Measurements from ENCODE around the gene ASB3.
"Not testable (repeated sequence)": the region's sequence is repeated elsewhere in the genome, so short reads cannot be mapped to it uniquely, and the experiment has no call there.

Gene ASB3

DNA sequence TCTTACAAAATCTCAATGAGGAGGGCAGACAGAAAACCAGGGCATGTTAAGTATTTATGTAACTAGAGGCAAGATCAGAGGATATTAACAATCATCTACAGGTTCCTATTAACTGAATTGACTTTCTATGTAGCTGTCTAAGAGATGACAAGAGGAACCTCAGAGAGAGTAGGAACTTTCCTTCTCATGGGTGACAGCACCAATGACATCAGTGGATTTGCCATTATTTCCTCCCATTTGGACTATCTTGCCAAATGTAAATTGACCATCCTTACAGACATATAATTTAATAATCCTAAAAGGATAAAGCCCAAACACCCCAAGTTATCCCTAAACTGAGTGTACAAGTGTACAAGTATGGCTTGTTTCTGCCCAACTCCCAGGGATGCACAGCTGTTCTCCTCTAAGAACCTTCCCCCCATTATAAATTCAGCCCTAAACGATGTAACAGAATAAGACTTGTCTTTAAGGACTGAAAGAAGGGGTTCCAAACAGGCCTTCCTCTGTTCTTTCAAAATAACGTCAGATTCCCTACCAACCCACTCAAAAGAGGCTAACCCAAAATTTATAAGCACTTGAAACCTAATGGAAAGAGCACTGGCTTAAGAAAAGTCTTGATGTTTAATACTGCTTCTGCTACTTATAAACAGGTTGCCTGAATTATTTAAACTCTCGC is 92.5 kb downstream of the ASB3 start:
- Mint-ChIP-seq H3K36me3 (ENCODE audit: low read depth) (peaks cover 18% of the 10 kb centered on the region), H3K27ac (no peak overlapping the region), H3K4me1 (ENCODE audit: low read depth) (peaks cover 4% of the 10 kb centered on the region), H3K4me3 (no peak overlapping the region), H3K9me3 (no peaks in the 10 kb centered on the region), H3K27me3 (ENCODE audit: low read depth) (no peaks in the 10 kb centered on the region)
- DNase-seq (ENCODE audit: low spot score): no peak

DNA sequence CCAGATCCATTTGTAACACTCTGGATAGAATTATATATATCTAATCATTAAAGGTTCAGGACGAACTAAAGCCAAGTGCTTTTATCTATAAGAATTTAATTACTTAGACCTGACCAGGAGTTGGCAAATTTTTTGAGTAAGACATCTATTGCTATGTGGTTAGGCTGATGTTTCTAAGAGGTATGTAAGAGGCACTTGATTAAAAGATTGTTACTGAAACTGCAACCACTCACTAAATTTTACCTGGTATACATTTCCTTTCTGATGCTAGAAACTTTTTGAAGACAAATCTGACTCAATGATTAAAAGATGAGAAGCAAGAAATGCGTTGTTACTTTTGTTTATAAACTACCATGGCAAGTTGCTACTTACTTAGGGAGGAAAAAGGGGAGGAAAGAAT is 95.9 kb downstream of the ASB3 start:
- no peaks in the 10 kb centered on the region for H3K9me3 Mint-ChIP-seq
- no peaks in the 10 kb centered on the region for H3K27me3 Mint-ChIP-seq (ENCODE audit: low read depth)
- H3K36me3 Mint-ChIP-seq (ENCODE audit: low read depth): peaks cover 11% of the 10 kb centered on the region
- DNase-seq (ENCODE audit: low spot score): no peak
- H3K27ac Mint-ChIP-seq: peak overlapping the region; percentile 8
- no peak overlapping the region for H3K4me3 Mint-ChIP-seq
- peaks cover 4% of the 10 kb centered on the region for H3K4me1 Mint-ChIP-seq (ENCODE audit: low read depth)

DNA sequence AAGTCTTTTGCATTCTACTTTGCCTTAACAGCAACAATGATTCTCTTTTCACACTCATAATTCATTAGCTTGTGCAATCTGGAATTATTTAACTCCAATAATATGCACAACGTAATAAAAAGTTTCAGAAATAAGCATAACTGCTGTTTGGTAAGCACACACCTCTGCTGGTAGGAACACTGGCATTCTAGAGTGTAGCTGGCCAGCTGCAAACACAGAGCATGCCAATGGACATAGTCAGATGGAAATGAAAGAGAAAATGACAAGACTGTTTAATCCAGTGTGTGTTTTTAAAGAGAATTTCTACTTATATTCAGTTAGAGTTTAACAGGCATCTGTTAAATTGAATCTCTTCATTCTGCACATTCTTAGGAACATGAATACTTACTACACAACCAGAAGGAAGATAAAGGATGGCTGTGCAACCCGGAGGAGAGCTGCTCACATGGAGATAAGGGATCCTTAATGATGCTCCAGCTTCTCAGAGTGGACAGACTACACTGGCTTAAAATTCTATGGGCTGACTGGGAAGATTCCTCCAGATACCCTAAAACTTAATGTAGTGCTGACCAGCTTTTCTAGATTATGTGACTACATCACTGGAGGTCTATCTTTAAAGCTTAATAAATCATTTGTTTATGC is 113.8 kb downstream of the ASB3 start:
- peaks cover under 1% of the 10 kb centered on the region for H3K9me3 Mint-ChIP-seq
- DNase-seq (ENCODE audit: low spot score): no peak
- H3K4me1 Mint-ChIP-seq (ENCODE audit: low read depth): peaks cover 2% of the 10 kb centered on the region
- H3K27ac Mint-ChIP-seq: no peak overlapping the region
- peaks cover 7% of the 10 kb centered on the region for H3K36me3 Mint-ChIP-seq (ENCODE audit: low read depth)
- no peak overlapping the region for H3K4me3 Mint-ChIP-seq
- H3K27me3 Mint-ChIP-seq (ENCODE audit: low read depth): no peaks in the 10 kb centered on the region

DNA sequence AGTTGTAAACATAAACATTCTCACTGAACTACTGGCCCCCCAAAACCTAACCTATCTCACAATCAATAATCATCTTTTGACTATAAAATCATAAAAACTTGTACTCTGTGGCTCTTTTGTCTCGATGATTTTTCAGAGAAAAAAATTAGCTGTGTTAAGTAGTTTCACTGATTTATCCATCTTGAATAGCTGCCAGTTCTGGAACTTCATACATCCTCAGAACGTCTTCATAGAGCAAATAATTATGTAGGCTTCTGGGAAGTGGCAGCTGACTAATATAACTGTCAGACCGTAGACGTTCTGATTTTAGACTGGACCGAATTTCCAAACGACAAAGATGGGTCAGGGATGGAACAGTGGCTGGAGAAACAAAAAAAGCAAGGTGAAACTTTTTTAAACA is 116.4 kb downstream of the ASB3 start:
- H3K4me1 Mint-ChIP-seq (ENCODE audit: low read depth): peaks cover 2% of the 10 kb centered on the region
- no peak for DNase-seq (ENCODE audit: low spot score)
- H3K27ac Mint-ChIP-seq: no peak overlapping the region

DNA sequence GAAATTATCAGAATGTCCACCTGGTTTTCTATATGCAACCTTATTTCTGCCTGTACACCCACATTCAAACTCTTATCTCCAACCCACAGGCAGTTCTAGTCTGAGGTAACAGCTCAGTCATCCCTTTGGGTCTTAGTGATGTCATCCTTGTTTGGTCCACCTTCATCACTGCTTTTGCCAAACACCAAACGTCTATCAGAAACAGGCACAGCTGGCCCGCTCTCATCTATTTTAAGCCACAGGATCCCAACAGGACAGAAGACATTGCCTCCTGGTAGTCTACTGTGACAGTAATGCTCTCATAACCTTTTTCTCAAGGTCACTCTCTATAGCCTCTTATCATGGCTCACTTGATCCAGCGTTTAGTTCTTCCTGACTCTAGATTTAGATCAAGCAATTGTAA is 118.1 kb downstream of the ASB3 start:
- Mint-ChIP-seq H3K4me1 (ENCODE audit: low read depth) (peaks cover 2% of the 10 kb centered on the region), H3K4me3 (no peak overlapping the region), H3K36me3 (ENCODE audit: low read depth) (peaks cover 9% of the 10 kb centered on the region), H3K27me3 (ENCODE audit: low read depth) (no peaks in the 10 kb centered on the region), H3K9me3 (peaks cover 12% of the 10 kb centered on the region), H3K27ac (no peak overlapping the region)
- no peak for DNase-seq (ENCODE audit: low spot score)

More for the DNA sequence above, 116.4 kb downstream of the ASB3 start:
- H3K4me3 Mint-ChIP-seq: no peak overlapping the region
- peaks cover 9% of the 10 kb centered on the region for H3K36me3 Mint-ChIP-seq (ENCODE audit: low read depth)
- peaks cover 12% of the 10 kb centered on the region for H3K9me3 Mint-ChIP-seq
- H3K27me3 Mint-ChIP-seq (ENCODE audit: low read depth): no peaks in the 10 kb centered on the region

DNA sequence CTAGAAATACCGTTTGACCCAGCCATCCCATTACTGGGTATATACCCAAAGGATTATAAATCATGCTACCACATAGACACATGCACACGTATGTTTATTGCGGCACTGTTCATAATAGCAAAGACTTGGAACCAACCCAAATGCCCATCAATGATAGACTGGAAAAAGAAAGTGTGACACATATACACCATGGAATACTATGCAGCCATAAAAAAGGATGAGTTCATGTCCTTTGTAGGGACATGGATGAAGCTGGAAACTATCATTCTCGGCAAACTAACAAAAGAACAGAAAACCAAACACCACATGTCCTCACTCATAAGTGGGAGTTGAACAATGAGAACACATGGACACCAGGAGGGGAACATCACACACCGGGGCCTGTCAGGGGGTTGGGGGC is 119.6 kb downstream of the ASB3 start:
- H3K36me3 Mint-ChIP-seq (ENCODE audit: low read depth); H3K27me3 Mint-ChIP-seq (ENCODE audit: low read depth); H3K4me1 Mint-ChIP-seq (ENCODE audit: low read depth); H3K27ac Mint-ChIP-seq; DNase-seq (ENCODE audit: low spot score); H3K4me3 Mint-ChIP-seq: not testable (repeated sequence)
- H3K9me3 Mint-ChIP-seq: peaks cover 12% of the 10 kb centered on the region

DNA sequence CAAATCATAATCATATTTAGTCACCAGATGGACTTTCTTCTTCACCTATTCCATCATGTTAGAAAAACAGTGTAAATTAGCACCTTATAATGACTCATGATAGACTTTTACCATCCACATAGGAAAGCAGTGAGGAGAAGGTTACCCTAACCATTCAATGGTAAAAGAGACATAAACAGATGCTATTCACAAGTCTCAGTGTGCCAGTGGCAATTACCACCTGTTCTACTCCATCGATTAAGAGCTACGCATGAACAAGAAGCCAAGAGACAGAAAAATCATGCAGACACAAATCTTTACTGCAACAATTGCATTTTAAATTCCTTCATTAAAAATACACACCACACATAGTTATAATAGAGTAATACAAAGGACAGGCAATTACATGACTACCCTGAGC is 125.9 kb downstream of the ASB3 start:
- no peak for DNase-seq (ENCODE audit: low spot score)
- Mint-ChIP-seq H3K4me3 (no peak overlapping the region), H3K9me3 (no peaks in the 10 kb centered on the region), H3K4me1 (ENCODE audit: low read depth) (no peaks in the 10 kb centered on the region), H3K27ac (no peak overlapping the region), H3K36me3 (ENCODE audit: low read depth) (no peaks in the 10 kb centered on the region), H3K27me3 (ENCODE audit: low read depth) (no peaks in the 10 kb centered on the region)

DNA sequence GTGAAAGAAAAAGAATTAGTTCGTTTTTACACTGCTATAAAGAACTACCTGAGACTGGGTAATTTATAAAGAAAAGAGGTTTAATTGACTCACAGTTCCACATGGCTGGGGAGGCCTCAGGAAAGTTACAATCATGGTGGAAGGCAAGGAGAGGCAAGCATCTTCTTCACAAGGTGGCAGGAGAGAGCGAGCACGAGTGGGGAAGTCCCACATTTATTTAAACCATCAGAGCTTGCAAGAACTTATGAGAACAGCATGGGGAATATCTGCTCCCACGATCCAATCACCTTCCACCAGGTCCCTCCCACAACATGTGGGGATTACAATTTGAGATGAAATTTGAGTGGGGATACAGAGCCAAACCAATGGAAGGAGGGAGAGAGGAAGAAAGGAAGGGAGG is 128.3 kb downstream of the ASB3 start:
- H3K9me3 Mint-ChIP-seq; H3K4me1 Mint-ChIP-seq (ENCODE audit: low read depth); H3K27ac Mint-ChIP-seq; H3K4me3 Mint-ChIP-seq; DNase-seq (ENCODE audit: low spot score); H3K27me3 Mint-ChIP-seq (ENCODE audit: low read depth); H3K36me3 Mint-ChIP-seq (ENCODE audit: low read depth): not testable (repeated sequence)

DNA sequence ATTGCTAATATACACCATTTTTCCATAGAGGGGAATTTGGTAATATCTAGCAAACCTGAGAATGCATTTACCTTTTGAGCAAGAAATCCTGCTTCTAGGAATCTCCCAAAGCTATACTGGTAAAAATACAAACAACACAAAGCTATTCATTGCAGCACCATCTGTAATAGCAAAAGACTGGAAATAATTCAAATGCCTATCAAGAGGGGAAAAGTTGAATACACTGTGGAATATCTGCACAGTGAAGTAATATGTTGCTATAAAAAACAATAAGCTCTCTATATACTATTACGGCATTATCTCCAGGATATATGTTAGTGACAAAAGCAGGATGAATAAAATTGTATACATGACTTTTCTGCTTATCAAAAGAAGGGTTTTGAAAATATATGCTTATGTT is 131.5 kb downstream of the ASB3 start:
- no peak overlapping the region for H3K4me3 Mint-ChIP-seq
- H3K27me3 Mint-ChIP-seq (ENCODE audit: low read depth): no peaks in the 10 kb centered on the region
- DNase-seq (ENCODE audit: low spot score): no peak
- no peaks in the 10 kb centered on the region for H3K9me3 Mint-ChIP-seq
- no peaks in the 10 kb centered on the region for H3K36me3 Mint-ChIP-seq (ENCODE audit: low read depth)
- H3K27ac Mint-ChIP-seq: no peak overlapping the region
- H3K4me1 Mint-ChIP-seq (ENCODE audit: low read depth): no peaks in the 10 kb centered on the region

DNA sequence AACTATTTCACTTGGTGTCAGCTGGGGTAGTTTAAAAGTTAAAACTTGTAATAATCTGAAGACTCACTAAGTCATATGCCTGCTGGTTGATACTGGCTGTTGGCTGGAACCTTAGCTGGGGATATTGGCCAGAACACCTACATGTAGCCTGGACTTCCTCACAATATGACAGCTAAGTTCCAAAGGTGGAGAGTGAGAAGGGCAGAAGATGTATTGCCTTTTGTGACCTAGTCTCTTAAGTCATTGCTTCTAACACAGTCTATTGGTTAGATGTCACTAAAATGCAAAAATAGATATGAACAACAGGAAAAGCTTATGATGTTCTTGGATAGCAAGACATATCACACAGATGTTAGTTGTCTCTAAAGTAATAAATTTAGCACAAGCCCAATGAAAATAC is 132.4 kb downstream of the ASB3 start:
- Mint-ChIP-seq H3K4me3 (no peak overlapping the region), H3K27ac (no peak overlapping the region), H3K4me1 (ENCODE audit: low read depth) (no peaks in the 10 kb centered on the region), H3K9me3 (no peaks in the 10 kb centered on the region), H3K27me3 (ENCODE audit: low read depth) (no peaks in the 10 kb centered on the region), H3K36me3 (ENCODE audit: low read depth) (no peaks in the 10 kb centered on the region)
- DNase-seq (ENCODE audit: low spot score): no peak

DNA sequence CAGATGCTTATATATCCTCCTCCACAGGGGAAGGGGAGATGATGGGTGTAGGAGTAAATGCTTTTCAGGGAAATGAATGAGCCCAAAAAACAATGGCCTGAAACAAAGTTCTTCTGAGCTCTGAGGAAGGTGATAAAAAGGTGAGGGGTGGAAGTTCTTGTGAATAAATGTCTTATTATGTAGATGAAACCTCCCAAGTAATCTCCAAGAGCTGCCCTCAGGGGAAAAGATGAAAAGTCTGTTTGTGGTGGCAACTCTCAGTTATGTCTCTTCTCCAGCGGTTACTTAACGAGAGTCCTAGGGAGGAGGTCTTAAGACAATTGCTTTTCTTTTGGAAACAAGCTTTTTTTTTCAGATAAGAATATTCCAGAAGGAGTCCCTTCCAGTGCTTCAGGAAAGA is 134.6 kb downstream of the ASB3 start:
- no peaks in the 10 kb centered on the region for H3K9me3 Mint-ChIP-seq
- no peaks in the 10 kb centered on the region for H3K27me3 Mint-ChIP-seq (ENCODE audit: low read depth)
- H3K4me1 Mint-ChIP-seq (ENCODE audit: low read depth): no peaks in the 10 kb centered on the region
- no peaks in the 10 kb centered on the region for H3K36me3 Mint-ChIP-seq (ENCODE audit: low read depth)
- no peak overlapping the region for H3K4me3 Mint-ChIP-seq
- no peak overlapping the region for H3K27ac Mint-ChIP-seq
- no peak for DNase-seq (ENCODE audit: low spot score)

DNA sequence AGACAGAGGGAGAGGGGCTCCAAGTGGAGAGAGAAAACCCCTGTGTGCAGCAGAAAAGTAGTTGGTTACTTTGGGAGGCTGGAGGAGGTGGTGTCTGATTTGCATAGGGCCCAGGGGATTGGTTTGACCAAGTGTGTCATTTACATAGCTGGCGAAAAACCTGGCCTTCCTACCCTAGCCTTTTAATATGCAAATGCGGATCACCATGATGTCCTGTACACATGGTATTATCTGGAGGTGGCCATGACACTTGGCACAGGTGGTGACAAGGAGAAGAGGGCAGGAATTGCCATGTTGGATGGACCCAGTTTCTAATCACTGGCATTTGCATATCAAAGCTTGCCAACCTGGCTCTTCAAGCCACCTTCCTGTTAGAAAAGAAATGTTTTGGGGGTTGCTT is 140.0 kb downstream of the ASB3 start:
- no peak for DNase-seq (ENCODE audit: low spot score)
- Mint-ChIP-seq H3K4me1 (ENCODE audit: low read depth) (no peaks in the 10 kb centered on the region), H3K36me3 (ENCODE audit: low read depth) (no peaks in the 10 kb centered on the region), H3K4me3 (no peak overlapping the region), H3K27me3 (ENCODE audit: low read depth) (no peaks in the 10 kb centered on the region), H3K27ac (no peak overlapping the region), H3K9me3 (no peaks in the 10 kb centered on the region)

DNA sequence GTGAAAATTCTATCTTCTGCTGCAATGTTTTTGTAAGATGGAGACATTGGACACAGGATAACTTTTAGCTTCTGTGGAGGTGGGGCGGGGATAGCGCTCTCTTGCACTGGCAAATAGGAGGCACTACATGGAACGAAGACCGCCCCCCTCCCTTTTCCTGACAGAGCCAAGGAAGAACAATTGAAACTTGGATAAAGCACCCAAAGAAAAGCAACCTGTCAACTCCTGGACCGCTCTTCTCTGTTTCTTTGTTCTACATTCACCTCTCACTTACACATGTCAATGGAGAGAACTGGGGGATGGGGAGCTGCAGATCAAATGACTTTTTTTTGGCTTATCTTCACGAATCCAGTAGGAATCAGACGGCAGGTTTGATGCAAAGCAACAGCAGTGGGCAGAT is 145.5 kb downstream of the ASB3 start:
- no peak overlapping the region for H3K4me3 Mint-ChIP-seq
- H3K4me1 Mint-ChIP-seq (ENCODE audit: low read depth): no peaks in the 10 kb centered on the region
- H3K9me3 Mint-ChIP-seq: no peaks in the 10 kb centered on the region
- H3K27me3 Mint-ChIP-seq (ENCODE audit: low read depth): no peaks in the 10 kb centered on the region
- no peaks in the 10 kb centered on the region for H3K36me3 Mint-ChIP-seq (ENCODE audit: low read depth)
- no peak for DNase-seq (ENCODE audit: low spot score)
- H3K27ac Mint-ChIP-seq: no peak overlapping the region

DNA sequence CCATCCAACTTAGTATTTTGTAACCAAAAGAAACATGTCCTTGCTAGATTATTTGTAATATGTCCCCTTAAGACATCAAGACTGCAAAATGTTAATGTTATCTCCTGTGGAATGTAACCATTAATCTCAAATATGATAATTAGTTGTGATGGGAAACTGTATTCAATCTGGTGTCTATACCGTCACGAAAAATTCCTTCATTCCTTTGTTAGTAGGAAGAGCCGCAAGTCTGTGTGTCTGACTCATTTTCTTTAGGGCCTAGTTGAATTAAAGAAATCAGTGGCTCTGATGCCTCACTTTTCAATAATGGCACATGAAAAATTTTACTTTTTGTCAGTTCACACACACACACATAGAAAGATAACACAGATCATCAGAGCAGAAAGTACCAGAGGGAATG is 146.3 kb downstream of the ASB3 start:
- no peaks in the 10 kb centered on the region for H3K36me3 Mint-ChIP-seq (ENCODE audit: low read depth)
- no peak for DNase-seq (ENCODE audit: low spot score)

DNA sequence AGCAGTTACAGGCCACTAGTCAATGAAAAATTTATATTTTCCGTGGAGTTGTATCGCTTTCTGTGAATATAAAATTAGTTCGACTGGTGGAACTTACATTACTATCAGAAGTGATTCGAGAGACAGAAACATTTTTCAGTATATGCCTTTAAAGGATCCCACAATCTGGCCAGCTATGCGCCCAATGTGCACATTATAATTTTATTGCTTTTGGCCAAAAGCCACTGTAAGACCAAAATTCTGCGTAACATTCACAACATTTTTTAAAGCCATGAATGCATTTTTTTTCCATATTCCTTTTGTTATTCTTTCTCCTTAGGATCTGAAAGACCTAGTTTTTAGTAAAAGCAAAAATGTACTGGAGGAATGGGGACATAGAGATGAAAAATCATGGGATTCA is 150.2 kb downstream of the ASB3 start:
- no peaks in the 10 kb centered on the region for H3K27me3 Mint-ChIP-seq (ENCODE audit: low read depth)
- H3K4me1 Mint-ChIP-seq (ENCODE audit: low read depth): no peaks in the 10 kb centered on the region
- no peak for DNase-seq (ENCODE audit: low spot score)
- H3K27ac Mint-ChIP-seq: no peak overlapping the region
- H3K4me3 Mint-ChIP-seq: no peak overlapping the region
- no peaks in the 10 kb centered on the region for H3K36me3 Mint-ChIP-seq (ENCODE audit: low read depth)
- no peaks in the 10 kb centered on the region for H3K9me3 Mint-ChIP-seq

More for the DNA sequence above, 146.3 kb downstream of the ASB3 start:
- no peaks in the 10 kb centered on the region for H3K4me1 Mint-ChIP-seq (ENCODE audit: low read depth)
- no peaks in the 10 kb centered on the region for H3K9me3 Mint-ChIP-seq
- no peaks in the 10 kb centered on the region for H3K27me3 Mint-ChIP-seq (ENCODE audit: low read depth)
- no peak overlapping the region for H3K4me3 Mint-ChIP-seq
- no peak overlapping the region for H3K27ac Mint-ChIP-seq

Measured in T-helper 2 cell treated with Interferon-gamma antibody and Interleukin-4, amounts not matched to agents 5 μg/mL and 100 μg/mL, for 36 hours (primary cell).